HUDEP-2 (cell line): Measurements from ENCODE around the gene SGMS1.
"Not testable (repeated sequence)": the region's sequence is repeated elsewhere in the genome, so short reads cannot be mapped to it uniquely, and the experiment has no call there.

Experiments
- DNase-seq, 76 experiments: peaks; one replicate each; lab custom pipeline; 2025; ENCODE audit not compliant: unreplicated experiment in 76 of 76; lab: John Stamatoyannopoulos, UW

Gene SGMS1

GRCh38 chr10:50387732-50388073, 236.1 kb downstream of the SGMS1 start:
- DNase-seq, result no peak

GRCh38 chr10:50387007-50387731, 236.6 kb downstream of the SGMS1 start:
- no peak for DNase-seq

- no peak for DNase-seq
Observed at GRCh38 chr10:50385624-50386023, 238.1 kb downstream of the SGMS1 start.

GRCh38 chr10:50384898-50385297, 238.9 kb downstream of the SGMS1 start:
- DNase-seq, result peak in 29 of 76 experiments; percentile 17 to 80 (median 39)

- no peak for DNase-seq
Observed at GRCh38 chr10:50384238-50384637, 239.5 kb downstream of the SGMS1 start.

GRCh38 chr10:50382576-50383023, 241.2 kb downstream of the SGMS1 start:
- no peak for DNase-seq

GRCh38 chr10:50381642-50382041, 242.1 kb downstream of the SGMS1 start:
- peak in 17 of 76 experiments; percentile 7 to 62 (median 30) for DNase-seq

- DNase-seq, result peak in 1 of 76 experiments; percentile 9
Observed at GRCh38 chr10:50379616-50380015, 244.1 kb downstream of the SGMS1 start.

GRCh38 chr10:50375745-50376144, 248.0 kb downstream of the SGMS1 start:
- no peak for DNase-seq

- no peak for DNase-seq
Observed at GRCh38 chr10:50375051-50375452, 248.7 kb downstream of the SGMS1 start.

GRCh38 chr10:50373821-50374501, 249.8 kb downstream of the SGMS1 start:
- DNase-seq, result no peak

GRCh38 chr10:50369931-50370330, 253.8 kb downstream of the SGMS1 start:
- DNase-seq, result no peak

- DNase-seq, result peak in 29 of 76 experiments; percentile 3 to 54 (median 29)
Observed at GRCh38 chr10:50367732-50368131, 256.0 kb downstream of the SGMS1 start.

- not testable (repeated sequence) for DNase-seq
Observed at GRCh38 chr10:50366421-50366820, 257.3 kb downstream of the SGMS1 start.

- DNase-seq, result not testable (repeated sequence)
Observed at GRCh38 chr10:50364730-50365129, 259.0 kb downstream of the SGMS1 start.

GRCh38 chr10:50362547-50363125, 261.1 kb downstream of the SGMS1 start:
- DNase-seq, result no peak

GRCh38 chr10:50361946-50362345, 261.8 kb downstream of the SGMS1 start:
- DNase-seq, result no peak

- DNase-seq, result no peak
Observed at GRCh38 chr10:50360077-50360850, 263.5 kb downstream of the SGMS1 start.

- DNase-seq, result no peak
Observed at GRCh38 chr10:50358925-50359687, 264.6 kb downstream of the SGMS1 start.

- no peak for DNase-seq
Observed at GRCh38 chr10:50358411-50358810, 265.3 kb downstream of the SGMS1 start.
